Osteoblast (primary cell): Measurements from ENCODE around the gene NUP93. TPM values are rescaled to one million over a fixed set of nuclear protein-coding genes. Genes with fewer than 3 reads are reported as not detected.

Source experiments
- DNase-seq: peaks from one replicate; pipeline ENCODE4 v3.0.0; 2011; ENCODE audit warnings: low spot score, mixed read lengths; ENCODE audit not compliant: insufficient read length; ENCODE audit errors: missing footprints
- H2AFZ ChIP-seq: 2 replicates; pipeline ENCODE4 v1.6.0; 2011; ENCODE audit warnings: mild to moderate bottlenecking, low read length
- H3K27ac ChIP-seq: 2 replicates; pipeline ENCODE4 v1.5.1; 2011; ENCODE audit warnings: mild to moderate bottlenecking, low read depth, low read length, moderate library complexity
- H3K27me3 ChIP-seq: 2 replicates; pipeline ENCODE4 v1.6.0; 2012; ENCODE audit warnings: mild to moderate bottlenecking, control low read depth, inconsistent platforms, low read length, moderate library complexity; ENCODE audit not compliant: insufficient read depth
- H3K36me3 ChIP-seq: 2 replicates; pipeline ENCODE4 v1.5.1; 2011; ENCODE audit warnings: mild to moderate bottlenecking, low read length, control low read depth, moderate library complexity; ENCODE audit not compliant: insufficient read depth
- H3K4me1 ChIP-seq: 2 replicates; pipeline ENCODE4 v1.5.1; 2011; ENCODE audit warnings: mild to moderate bottlenecking, low read length, control low read depth, moderate library complexity; ENCODE audit not compliant: insufficient read depth
- H3K4me2 ChIP-seq: 2 replicates; pipeline ENCODE4 v1.6.0; 2011; ENCODE audit warnings: mild to moderate bottlenecking, low read length; ENCODE audit not compliant: insufficient read depth
- H3K4me3 ChIP-seq: fragments of 200-600 bp; sonication (generic); 3 replicates; pipeline ENCODE4 v1.5.1; 2012; ENCODE audit warnings: mild to moderate bottlenecking, low read length, inconsistent platforms; ENCODE audit not compliant: insufficient read depth
- H3K79me2 ChIP-seq: 2 replicates; pipeline ENCODE4 v1.6.0; 2012; ENCODE audit warnings: mild to moderate bottlenecking, low read length, control low read depth, inconsistent platforms; ENCODE audit not compliant: insufficient read depth
- H3K9me3 ChIP-seq: 2 replicates; pipeline ENCODE4 v1.5.1; 2011; ENCODE audit warnings: low read depth, low read length, control low read depth
- H4K20me1 ChIP-seq: 2 replicates; pipeline ENCODE4 v1.6.0; 2012; ENCODE audit warnings: mild to moderate bottlenecking, low read length, control low read depth; ENCODE audit not compliant: insufficient read depth
- total RNA-seq: library from RNA; depleted of rRNA; stranded (reverse); fragments of >200 nt; gene quantifications from 2 replicates; pipeline ENCODE4 v1.2.3, GENCODE V29; 2012
- TF ChIP-seq, protein P1 (sequence below): IDR thresholded peaks from 2 replicates; pipeline ENCODE4 v1.5.1; 2011; ENCODE audit warnings: mild to moderate bottlenecking, low read depth, low read length, moderate library complexity; ENCODE audit errors: extremely low read depth

Gene NUP93
- total RNA-seq, 1 donor: 40.5 TPM

DNA sequence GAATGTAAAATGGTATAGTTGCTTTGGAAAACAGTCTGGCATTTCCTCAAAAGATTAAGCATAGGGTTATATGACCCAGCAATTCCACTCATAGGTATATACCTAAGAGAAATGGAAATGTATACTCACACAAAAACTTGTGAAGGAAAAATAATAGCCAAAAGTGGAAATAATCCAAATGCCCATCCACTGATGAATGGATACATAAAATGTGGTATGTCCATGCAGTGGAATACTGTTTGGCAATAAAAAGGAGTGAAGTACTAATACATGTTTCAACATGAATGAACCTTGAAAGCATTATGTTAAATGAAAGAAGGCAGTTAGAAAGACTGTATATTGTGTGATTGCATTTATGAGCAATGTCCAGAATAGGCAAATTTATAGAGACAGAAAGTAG, 25.1 kb downstream of the NUP93 start:
- no peak overlapping the region for H3K4me2 ChIP-seq
- no peak overlapping the region for H3K4me3 ChIP-seq
- TF ChIP-seq, protein P1, sequence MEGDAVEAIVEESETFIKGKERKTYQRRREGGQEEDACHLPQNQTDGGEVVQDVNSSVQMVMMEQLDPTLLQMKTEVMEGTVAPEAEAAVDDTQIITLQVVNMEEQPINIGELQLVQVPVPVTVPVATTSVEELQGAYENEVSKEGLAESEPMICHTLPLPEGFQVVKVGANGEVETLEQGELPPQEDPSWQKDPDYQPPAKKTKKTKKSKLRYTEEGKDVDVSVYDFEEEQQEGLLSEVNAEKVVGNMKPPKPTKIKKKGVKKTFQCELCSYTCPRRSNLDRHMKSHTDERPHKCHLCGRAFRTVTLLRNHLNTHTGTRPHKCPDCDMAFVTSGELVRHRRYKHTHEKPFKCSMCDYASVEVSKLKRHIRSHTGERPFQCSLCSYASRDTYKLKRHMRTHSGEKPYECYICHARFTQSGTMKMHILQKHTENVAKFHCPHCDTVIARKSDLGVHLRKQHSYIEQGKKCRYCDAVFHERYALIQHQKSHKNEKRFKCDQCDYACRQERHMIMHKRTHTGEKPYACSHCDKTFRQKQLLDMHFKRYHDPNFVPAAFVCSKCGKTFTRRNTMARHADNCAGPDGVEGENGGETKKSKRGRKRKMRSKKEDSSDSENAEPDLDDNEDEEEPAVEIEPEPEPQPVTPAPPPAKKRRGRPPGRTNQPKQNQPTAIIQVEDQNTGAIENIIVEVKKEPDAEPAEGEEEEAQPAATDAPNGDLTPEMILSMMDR: no peak
- peaks cover 7% of the 10 kb centered on the region for H3K4me1 ChIP-seq
- no peaks in the 10 kb centered on the region for H3K9me3 ChIP-seq
- peaks cover 6% of the 10 kb centered on the region for H3K36me3 ChIP-seq
- peaks cover 65% of the 10 kb centered on the region for H3K79me2 ChIP-seq
- H3K27ac ChIP-seq: no peak overlapping the region
- no peak for DNase-seq
- no peaks in the 10 kb centered on the region for H3K27me3 ChIP-seq
- no peak overlapping the region for H2AFZ ChIP-seq
- H4K20me1 ChIP-seq: no peaks in the 10 kb centered on the region

DNA sequence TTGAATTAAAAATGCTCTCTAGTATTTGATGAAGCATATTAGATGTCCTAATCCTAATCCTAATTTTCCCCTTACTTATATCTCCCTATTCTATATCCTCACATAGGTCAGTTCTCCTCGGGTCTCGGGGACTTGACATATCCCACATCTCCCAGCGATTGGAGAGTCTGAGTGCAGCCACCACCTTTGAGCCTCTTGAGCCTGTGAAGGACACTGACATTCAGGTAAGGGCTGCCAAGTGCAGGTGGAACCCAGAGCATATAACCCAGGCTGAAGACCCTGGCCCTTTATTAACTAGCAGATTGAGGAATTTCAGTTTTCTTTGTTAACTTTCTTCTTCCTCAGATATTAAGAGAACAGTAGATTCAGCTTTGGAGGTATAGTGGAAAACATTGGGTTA, 28.5 kb downstream of the NUP93 start:
- no peak overlapping the region for H3K4me3 ChIP-seq
- TF ChIP-seq, protein P1: no peak
- H2AFZ ChIP-seq: no peak overlapping the region
- no peaks in the 10 kb centered on the region for H3K27me3 ChIP-seq
- peaks cover 17% of the 10 kb centered on the region for H3K36me3 ChIP-seq
- peaks cover under 1% of the 10 kb centered on the region for H3K4me1 ChIP-seq
- peaks cover 40% of the 10 kb centered on the region for H3K79me2 ChIP-seq
- no peak overlapping the region for H3K27ac ChIP-seq
- H3K9me3 ChIP-seq: no peaks in the 10 kb centered on the region
- H3K4me2 ChIP-seq: no peak overlapping the region
- H4K20me1 ChIP-seq: no peaks in the 10 kb centered on the region
- no peak for DNase-seq

DNA sequence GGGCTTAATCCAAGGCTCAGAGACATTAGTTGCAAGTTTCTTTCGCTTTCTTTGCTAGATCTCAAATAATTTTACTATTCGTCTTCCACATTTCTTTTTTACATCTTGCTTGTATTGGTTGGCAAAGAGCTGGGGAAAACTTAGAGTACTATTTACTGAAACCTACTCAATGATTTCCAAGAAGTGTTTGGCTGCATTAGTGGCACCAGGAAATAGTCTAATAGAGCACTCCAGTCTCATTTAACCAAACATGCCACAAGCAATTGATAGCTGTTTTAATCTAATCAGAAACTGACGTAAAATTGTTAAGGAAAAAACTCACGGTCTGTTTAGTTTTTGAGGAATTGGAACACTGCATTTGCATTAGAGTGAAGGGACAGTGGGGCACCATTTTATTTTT, 29.0 kb downstream of the NUP93 start:
- Histone ChIP-seq H3K4me3 (no peak overlapping the region), H4K20me1 (no peaks in the 10 kb centered on the region), H3K9me3 (no peaks in the 10 kb centered on the region), H3K4me2 (no peak overlapping the region), H3K36me3 (peaks cover 17% of the 10 kb centered on the region), H3K27me3 (no peaks in the 10 kb centered on the region), H3K27ac (no peak overlapping the region), H3K4me1 (no peaks in the 10 kb centered on the region), H3K79me2 (peaks cover 39% of the 10 kb centered on the region), H2AFZ (no peak overlapping the region)
- TF ChIP-seq, protein P1: no peak
- no peak for DNase-seq

DNA sequence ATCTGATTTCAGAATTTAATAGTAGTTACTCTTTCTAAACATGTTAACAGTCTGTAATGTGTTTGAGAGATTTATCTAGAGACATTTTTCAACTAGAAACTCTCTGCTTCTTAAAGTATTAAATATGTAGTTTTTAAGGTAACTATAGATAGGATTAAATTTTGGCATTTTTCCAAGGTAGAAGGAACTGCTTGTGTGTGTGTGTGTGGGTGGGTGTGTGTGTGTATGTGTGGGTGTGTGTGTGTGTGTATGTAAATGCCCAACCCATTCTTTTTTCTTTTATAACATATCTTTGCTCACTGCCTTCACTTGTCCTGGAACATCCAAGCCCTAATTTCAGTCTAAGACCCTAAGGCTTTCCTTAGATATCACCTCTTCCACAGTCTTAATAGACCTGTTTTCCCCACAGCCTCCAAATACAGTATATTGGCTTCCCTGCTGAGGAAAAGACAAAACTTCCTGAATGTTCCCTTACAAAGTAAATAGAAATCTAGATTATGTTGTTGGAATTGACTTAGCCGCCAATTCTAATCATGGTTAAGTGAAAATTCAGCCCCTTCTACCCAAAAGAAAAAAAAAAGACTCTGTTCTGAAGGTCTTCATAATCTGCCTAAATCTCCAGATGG, 33.5 kb downstream of the NUP93 start:
- no peaks in the 10 kb centered on the region for H3K9me3 ChIP-seq
- no peak overlapping the region for H3K4me3 ChIP-seq
- H3K27me3 ChIP-seq: no peaks in the 10 kb centered on the region
- H3K4me2 ChIP-seq: no peak overlapping the region
- H3K79me2 ChIP-seq: peaks cover 1% of the 10 kb centered on the region
- DNase-seq: no peak
- TF ChIP-seq, protein P1: no peak
- H3K4me1 ChIP-seq: no peaks in the 10 kb centered on the region
- H3K27ac ChIP-seq: no peak overlapping the region
- H3K36me3 ChIP-seq: peaks cover 17% of the 10 kb centered on the region
- H2AFZ ChIP-seq: no peak overlapping the region
- H4K20me1 ChIP-seq: no peaks in the 10 kb centered on the region
